NCI-H146 (cell line): Measurements from ENCODE around the gene USO1.
A peak's percentile ranks its signal among the peaks of the same experiment; 100 is the strongest.
"Not testable (repeated sequence)": the region's sequence is repeated elsewhere in the genome, so short reads cannot be mapped to it uniquely, and the experiment has no call there.

Experiments used
- DNase-seq: peaks from one replicate; lab custom pipeline; 2025; lab: John Stamatoyannopoulos, UW

USO1 gene

GRCh38 chr4:75771607-75772006, 47.2 kb downstream of the USO1 start:
- DNase-seq = no peak

DNA sequence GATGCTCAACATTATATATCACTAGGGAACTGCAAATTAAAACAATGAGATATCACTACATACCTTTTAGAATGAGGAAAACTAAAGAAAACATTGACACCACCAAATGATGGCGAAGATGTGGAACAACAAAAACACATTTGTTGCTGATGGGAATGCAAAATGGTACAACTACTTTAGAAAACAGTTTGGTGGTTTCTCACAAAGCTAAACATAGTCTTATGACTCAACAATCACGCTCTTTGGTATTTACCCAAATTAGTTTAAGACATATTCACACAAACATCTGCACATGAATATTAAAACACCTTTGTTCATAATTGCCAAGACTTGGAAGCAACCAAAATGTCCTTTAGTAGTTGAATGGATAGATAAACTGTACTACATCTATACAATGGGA, 53.2 kb downstream of the USO1 start:
- no peak for DNase-seq

DNA sequence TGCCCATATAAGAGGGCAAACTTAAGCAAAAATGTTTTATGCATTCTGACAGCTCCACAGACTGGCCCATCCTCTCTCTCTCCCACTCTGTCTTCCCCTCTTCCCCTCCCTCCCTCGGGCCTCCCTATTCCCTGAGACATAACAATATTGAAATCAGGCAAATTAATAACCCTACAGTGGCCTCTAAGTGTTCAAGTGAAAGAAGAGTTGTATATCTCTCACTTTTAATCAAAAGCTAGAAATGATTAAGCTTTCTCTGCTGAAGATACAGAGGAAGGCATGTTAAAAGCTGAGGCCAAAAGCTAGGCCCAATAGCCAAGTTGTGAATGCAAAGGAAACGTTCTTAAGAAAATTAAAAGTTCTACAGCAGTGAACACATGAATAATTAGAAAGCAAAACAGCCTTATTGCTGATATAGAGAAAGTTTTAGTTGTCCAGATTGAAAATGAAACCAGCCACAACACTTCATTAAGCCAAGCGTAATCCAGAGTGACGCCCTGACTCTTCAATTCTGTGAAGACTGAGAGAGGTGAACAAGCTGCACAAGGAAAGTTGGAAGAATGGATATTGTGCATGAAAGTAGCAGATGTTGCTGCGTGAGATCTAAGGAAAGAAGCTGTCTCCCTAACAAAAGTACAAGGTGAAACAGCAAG, 54.9 kb downstream of the USO1 start:
- DNase-seq = no peak

DNA sequence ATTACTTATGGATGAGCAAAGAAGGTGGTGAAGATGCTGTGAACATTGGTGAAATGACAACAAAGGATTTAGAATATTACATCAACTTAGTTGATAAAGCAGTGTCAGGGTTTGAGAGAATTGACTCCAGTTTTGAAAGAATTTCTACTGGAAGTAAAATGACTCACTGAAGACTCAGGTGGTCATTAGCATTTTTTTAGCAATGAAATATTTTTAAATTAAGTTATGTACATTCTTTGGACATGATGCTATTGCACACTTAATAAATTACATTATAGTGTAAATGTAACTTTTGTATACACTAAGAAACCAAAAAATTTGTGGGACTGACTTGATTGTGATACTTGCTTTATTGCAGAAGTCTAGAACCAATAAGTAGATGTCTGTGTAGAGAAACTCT, 56.9 kb downstream of the USO1 start:
- DNase-seq = no peak

GRCh38 chr4:75786526-75786925, 62.1 kb downstream of the USO1 start:
- no peak for DNase-seq

GRCh38 chr4:75786938-75787337, 62.6 kb downstream of the USO1 start:
- DNase-seq = no peak

- no peak for DNase-seq
Measured at GRCh38 chr4:75790024-75790423, 65.6 kb downstream of the USO1 start.

DNA sequence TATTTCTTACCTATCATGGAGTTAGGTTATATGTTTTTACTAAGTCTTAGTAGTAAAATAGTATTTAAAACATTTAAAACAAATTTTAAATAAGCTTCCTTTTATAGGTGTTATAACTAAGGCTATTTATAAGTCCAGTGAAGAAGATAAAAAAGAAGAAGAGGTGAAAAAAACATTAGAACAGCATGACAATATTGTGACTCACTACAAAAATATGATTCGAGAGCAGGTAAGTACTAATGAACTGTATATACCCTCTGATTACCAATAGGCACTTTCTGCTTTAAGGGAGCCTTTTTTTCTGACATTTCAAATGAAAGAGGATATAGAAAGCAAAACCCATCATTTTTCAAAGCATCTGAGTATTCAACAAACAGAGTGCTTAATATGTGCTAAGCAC, 76.6 kb downstream of the USO1 start:
- DNase-seq = no peak

DNA sequence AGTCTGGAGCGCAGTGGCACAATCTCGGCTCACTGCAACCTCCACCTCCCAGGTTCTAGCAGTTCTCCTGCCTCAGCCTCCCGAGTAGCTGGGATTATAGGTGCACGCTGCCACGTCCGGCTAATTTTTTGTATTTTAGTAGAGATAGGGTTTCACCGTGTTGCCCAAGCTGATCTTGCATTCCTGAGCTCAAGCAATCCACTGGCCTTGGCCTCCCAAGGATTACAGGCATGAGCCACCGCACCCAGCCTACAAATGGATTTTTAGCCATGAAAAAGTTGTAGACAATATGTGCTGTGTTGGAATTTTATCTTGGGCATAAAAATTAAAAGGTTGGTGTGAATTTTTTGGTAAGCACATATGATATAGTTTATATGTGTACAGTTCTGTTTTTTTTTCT, 81.7 kb downstream of the USO1 start:
- DNase-seq = not testable (repeated sequence)

GRCh38 chr4:75817901-75818300, 93.5 kb downstream of the USO1 start:
- DNase-seq = no peak

DNA sequence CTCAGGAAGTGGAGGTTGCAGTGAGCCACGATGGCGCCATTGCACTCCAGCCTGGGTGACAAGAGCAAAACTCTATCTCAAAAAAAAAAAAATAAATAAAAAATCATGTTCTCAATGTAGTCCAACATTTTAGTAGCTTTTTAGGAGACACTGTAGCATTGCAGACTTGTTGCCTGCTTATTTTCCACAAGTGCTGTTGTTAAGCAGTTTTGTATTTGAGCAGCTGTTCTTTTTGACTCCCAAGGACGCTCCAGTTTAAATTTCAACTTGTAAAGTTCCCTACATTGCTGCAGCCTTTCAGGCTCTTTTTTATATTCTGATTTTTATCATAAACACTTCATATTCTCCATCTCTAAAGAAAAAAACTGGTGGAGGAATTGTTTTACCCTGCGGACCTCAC, 94.7 kb downstream of the USO1 start:
- no peak for DNase-seq

DNA sequence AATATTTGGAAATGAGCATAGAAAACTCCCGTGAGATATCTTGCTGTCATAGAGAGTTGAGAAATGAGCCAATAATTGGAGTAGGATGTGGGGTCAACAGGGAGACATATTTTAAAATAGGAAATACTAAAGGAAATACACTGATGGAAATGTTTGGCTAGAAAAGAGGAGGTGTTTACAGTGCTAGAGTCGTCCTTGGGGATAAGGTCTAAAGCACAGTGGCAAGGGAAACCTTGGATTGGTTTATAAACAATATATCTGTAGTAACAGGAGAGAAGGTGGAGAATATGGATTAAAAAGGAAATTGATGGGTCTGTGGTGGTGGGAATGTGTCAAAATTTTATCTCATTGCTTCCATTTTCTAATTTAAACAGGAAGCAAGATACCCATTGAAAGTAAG, 95.8 kb downstream of the USO1 start:
- no peak for DNase-seq

GRCh38 chr4:75820676-75821075, 96.3 kb downstream of the USO1 start:
- DNase-seq = no peak

DNA sequence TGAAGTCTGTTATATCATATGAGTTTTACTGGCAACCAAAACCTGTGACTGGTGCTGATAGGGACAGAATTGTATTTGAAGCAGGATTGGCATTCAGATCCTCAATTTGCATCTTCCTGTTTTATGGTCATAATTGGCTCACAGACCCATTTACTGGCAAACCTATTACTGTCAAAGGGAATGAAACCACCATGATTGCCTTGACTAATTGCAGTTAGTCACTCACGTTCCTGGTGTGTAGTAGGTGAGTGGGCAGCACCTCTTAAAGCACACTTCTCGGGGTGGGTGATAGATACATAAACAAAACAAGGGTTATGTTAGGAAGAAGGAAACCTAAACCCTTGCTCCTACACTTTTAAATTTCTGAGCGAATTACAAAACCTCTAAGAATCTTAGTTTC, 96.8 kb downstream of the USO1 start:
- no peak for DNase-seq

DNA sequence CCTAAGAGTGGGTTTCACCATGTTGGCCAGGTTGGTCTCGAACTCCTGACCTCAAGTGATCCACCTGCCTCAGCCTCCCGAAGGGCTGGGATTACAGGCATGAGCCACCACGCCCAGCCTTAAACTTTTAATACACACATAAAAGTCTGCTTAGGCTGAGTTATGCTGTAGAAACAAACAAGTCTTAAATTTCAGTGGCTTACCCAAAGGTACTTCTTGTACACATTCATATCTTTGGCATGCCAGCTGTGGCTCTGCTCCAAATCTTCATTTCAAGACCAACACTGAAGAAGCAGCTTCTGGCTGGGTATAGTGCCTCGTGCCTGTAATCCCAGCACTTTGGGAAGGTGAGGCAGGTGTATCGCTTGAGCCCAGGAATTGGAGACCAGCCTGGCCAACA, 97.6 kb downstream of the USO1 start:
- DNase-seq = no peak

DNA sequence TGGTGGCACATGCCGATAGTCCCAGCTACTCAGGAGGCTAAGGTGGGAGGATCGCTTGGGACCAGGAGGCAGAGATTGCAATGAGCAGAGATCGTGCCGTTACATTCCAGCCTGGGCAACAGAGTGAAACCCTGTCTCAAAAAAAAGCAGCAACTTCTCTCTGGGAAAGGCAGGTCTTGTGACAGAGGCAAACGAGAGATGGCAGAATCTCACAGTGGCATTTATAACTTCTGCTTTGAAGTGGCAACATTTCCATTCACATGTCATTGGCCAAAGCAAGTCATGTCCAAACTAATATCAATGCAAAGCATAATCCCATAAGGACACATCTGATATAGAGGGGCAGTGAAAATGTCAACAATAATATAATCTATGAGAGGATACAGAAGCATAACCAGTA, 98.0 kb downstream of the USO1 start:
- DNase-seq = no peak

DNA sequence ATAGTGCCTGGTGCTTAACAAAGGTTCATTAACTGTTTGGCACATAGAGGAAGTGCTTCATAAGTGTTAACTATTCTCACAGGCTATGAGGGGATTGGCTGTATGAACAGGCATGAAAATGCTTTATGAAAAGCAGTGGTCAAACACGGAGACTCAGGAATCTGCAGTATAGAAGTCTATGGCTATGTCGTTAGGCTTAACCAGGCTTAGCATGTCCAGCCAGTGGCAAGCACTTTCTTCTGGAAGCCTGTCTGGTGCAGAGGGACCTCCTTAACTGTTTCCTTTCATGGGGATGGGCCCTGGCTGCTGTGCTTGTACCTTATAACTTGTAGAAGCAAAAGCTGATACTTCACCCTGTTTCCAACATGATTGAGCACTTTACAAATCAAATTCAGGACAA, 99.4 kb downstream of the USO1 start:
- no peak for DNase-seq

DNA sequence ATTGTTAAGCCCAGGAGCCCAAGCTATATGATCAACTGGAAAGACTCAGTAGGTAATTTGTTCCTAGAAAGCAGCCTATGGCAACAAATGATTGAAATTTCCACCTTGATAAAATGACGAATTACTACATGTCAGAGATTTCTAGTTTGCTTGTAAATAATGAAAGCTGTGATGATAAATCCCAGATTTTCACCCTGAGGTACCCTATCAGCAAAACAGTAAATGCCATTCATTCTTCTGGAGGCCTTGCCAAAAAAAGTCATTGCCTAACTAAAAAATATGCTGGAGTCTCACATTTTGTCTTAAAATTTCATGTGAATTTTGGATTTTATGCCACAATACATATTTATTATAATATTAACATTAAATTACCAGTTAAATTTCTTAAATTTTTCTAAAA, 106.5 kb downstream of the USO1 start:
- no peak for DNase-seq

- peak; percentile 75 for DNase-seq
Measured at GRCh38 chr4:75831856-75832405, 107.6 kb downstream of the USO1 start.

DNA sequence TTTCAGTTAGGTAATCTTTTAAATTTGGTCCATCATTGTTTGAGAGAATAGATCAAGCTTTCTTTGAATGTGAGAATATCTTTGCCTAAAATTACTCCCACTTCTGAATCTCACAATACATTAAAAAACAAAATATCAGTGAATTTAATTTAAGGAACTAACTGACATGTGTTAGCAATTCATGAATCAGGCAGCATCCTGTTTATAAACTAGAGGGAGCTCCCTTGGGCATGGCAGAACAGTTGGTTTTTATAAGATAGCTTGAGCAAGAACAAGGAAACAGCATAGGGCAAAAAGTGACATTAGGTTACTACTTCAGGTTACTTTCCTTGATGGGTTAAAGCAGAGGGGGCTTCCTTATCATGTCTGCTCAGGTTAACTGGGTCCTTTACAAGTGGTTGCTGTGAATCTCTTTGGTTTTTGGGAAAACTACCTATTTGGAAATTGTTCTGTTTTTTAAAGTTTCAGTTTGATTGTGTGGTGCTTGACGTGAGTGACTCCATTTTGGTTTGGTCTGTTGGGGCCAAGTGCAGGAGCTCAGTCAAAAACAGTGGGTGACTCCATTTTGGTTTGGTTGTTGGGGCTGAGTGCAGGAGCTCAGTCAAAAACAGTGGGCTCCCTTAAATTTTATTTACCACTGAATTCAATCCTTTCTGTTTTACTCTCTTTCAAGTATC, 109.9 kb downstream of the USO1 start:
- no peak for DNase-seq

DNA sequence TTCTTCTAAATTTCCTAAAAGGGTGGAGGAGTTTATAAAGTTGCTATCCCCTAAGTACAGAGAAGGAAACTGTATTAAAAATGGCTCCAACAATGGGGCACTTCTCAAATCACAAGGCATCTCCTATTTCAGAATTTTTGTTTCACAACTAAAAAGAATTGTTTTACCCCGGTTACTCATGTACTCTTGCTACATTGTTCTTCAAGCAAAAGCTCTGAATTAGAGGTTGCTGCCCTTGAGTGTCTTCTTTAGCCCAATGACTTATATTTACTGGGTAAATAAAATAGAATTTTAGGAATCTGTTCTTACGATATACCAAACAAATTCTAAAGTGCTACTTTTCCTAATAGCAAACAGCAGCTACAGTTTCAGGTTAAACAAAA, 110.4 kb downstream of the USO1 start:
- no peak for DNase-seq

- DNase-seq = no peak
Measured at GRCh38 chr4:75841641-75842520, 117.5 kb downstream of the USO1 start.

DNA sequence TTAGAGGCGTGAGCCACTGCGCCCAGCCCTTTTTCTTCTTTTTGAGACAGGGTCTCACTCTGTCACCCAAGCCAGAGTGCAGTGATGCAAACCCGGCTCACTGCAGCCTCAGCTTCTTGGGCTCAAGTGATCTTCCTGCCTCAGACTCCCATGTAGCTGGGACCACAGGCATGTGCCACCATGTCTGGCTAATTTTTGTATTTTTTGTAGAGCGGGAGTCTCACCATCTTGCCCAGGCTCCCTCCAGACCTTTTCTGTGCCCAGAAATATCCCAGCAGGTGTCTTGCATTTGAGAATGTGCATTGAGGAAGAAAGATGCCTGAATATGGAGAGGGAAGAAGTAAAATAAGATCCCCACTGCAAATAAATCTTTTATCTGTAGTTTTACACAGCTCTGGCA, 119.2 kb downstream of the USO1 start:
- DNase-seq = no peak
